OCI-LY1 (cell line): ENCODE results near the gene TARS1.

Source experiments
- H2AFZ ChIP-seq: fragments of 200-600 bp; sonication (generic), shearing (Covaris generic); 2 replicates; pipeline ENCODE4 v1.6.0; 2014; ENCODE audit warnings: antibody characterized with exemption, mild to moderate bottlenecking, low read length
- H3F3A ChIP-seq: fragments of 200-600 bp; sonication (generic), shearing (Covaris generic); 2 replicates; pipeline ENCODE4 v1.6.0; 2014; ENCODE audit warnings: mild to moderate bottlenecking, antibody characterized with exemption, low read length, moderate library complexity; ENCODE audit not compliant: insufficient read depth
- H3K27ac ChIP-seq: fragments of 200-600 bp; sonication (generic); 2 replicates; pipeline ENCODE4 v1.5.1; 2014; ENCODE audit warnings: low read length, mixed run types, mild to moderate bottlenecking, low read depth; ENCODE audit not compliant: poor library complexity, severe bottlenecking
- H3K27me3 ChIP-seq: fragments of 200-600 bp; sonication (generic); 2 replicates; pipeline ENCODE4 v1.6.0; 2014; ENCODE audit warnings: antibody characterized with exemption, mild to moderate bottlenecking, low read length, moderate library complexity; ENCODE audit not compliant: insufficient read depth
- H3K36me3 ChIP-seq: fragments of 200-600 bp; sonication (generic); 2 replicates; pipeline ENCODE4 v1.6.1; 2014; ENCODE audit warnings: mild to moderate bottlenecking, antibody characterized with exemption, low read length, moderate library complexity, mixed read lengths; ENCODE audit not compliant: insufficient read depth
- H3K4me1 ChIP-seq: fragments of 200-600 bp; sonication (generic); 2 replicates; pipeline ENCODE4 v1.5.1; 2014; ENCODE audit warnings: mild to moderate bottlenecking, low read length, moderate library complexity; ENCODE audit not compliant: insufficient read depth, severe bottlenecking
- H3K4me2 ChIP-seq: fragments of 200-600 bp; sonication (generic), shearing (Covaris generic); 2 replicates; pipeline ENCODE4 v1.6.1; 2014; ENCODE audit warnings: low read length
- H3K4me3 ChIP-seq: fragments of 200-600 bp; sonication (generic); 2 replicates; pipeline ENCODE4 v1.5.1; 2014; ENCODE audit warnings: low read length, low read depth, mild to moderate bottlenecking, mixed read lengths; ENCODE audit not compliant: poor library complexity, severe bottlenecking
- H3K79me2 ChIP-seq: fragments of 200-600 bp; shearing (Covaris generic); 2 replicates; pipeline ENCODE4 v1.6.1; 2016; ENCODE audit warnings: mixed run types, low read length, mixed read lengths; ENCODE audit not compliant: insufficient read depth
- H3K9ac ChIP-seq: fragments of 200-600 bp; sonication (generic), shearing (Covaris generic); 2 replicates; pipeline ENCODE4 v1.6.1; 2014; ENCODE audit warnings: mild to moderate bottlenecking, low read length, mixed read lengths
- H3K9me2 ChIP-seq: fragments of 200-600 bp; sonication (generic), shearing (Covaris generic); 2 replicates; pipeline ENCODE4 v1.6.1; 2014; ENCODE audit warnings: low read depth, mild to moderate bottlenecking, low read length, mixed read lengths
- H3K9me3 ChIP-seq: fragments of 200-600 bp; shearing (Covaris generic); 2 replicates; pipeline ENCODE4 v1.6.1; 2014; ENCODE audit warnings: low read length, mixed read lengths
- H4K20me1 ChIP-seq: fragments of 200-600 bp; sonication (generic), shearing (Covaris generic); 2 replicates; pipeline ENCODE4 v1.6.0; 2016; ENCODE audit warnings: mild to moderate bottlenecking, low read length; ENCODE audit not compliant: insufficient read depth
- EZH2 ChIP-seq: fragments of 200-600 bp; sonication (generic), shearing (Covaris generic); IDR thresholded peaks from 2 replicates; pipeline ENCODE4 v1.8.0; 2017; ENCODE audit warnings: borderline replicate concordance, mixed run types, mild to moderate bottlenecking, antibody characterized with exemption, low read length, moderate library complexity, mixed read lengths
- TF ChIP-seq, protein P1 (sequence below): fragments of 200-600 bp; sonication (generic), shearing (Covaris generic); IDR thresholded peaks from 2 replicates; pipeline ENCODE4 v1.5.1; 2017; ENCODE audit warnings: mild to moderate bottlenecking, antibody characterized with exemption, low read length, moderate library complexity, mixed read lengths

Gene TARS1

DNA sequence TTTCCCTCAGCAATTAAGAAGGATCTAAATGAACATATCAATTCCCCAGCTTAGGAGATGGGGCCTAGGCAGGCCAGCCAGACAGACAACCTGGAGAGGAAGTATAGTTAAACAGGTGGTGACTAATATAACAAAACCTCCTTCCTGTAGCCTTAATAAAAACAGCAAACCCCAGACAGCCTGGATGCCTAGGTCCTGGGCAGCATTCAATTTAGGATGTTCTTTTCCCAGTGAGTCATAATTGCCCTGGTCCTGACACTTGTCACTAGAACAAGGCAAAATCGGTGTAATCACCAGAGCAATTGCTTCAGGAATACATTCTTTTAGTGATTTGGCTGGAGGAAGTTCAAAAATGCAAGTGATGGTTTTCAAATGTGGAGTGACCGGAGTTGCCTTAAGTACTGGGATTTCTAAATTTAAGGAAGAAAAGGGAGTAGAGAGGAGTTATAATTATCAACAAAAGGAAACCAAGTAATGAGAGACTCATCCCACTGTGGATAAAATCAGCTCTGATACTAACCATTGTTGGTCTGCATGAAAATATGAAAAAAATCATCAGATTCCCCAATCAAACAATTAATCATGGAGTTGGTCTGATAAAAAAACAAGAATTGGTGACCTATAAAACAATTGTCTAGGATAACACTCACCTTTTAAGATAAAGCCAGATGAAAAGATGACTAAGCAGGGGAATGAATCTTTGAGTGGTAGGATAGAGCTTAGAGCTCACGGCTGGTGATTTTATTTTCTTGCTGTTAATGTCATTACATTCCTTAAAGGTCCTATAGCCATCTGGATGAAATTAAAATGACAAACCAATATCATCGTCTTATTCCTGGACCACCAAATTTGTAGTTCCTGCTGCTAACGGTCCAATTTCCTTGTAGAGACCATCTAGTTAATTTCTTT, 39.0 kb upstream of the TARS1 start:
- no peaks in the 10 kb centered on the region for H3F3A ChIP-seq
- no peak overlapping the region for H3K4me2 ChIP-seq
- no peak overlapping the region for H3K4me3 ChIP-seq
- TF ChIP-seq, protein P1, sequence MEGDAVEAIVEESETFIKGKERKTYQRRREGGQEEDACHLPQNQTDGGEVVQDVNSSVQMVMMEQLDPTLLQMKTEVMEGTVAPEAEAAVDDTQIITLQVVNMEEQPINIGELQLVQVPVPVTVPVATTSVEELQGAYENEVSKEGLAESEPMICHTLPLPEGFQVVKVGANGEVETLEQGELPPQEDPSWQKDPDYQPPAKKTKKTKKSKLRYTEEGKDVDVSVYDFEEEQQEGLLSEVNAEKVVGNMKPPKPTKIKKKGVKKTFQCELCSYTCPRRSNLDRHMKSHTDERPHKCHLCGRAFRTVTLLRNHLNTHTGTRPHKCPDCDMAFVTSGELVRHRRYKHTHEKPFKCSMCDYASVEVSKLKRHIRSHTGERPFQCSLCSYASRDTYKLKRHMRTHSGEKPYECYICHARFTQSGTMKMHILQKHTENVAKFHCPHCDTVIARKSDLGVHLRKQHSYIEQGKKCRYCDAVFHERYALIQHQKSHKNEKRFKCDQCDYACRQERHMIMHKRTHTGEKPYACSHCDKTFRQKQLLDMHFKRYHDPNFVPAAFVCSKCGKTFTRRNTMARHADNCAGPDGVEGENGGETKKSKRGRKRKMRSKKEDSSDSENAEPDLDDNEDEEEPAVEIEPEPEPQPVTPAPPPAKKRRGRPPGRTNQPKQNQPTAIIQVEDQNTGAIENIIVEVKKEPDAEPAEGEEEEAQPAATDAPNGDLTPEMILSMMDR, result no peak
- no peak for TF ChIP-seq EZH2
- no peaks in the 10 kb centered on the region for H3K4me1 ChIP-seq
- H3K36me3 ChIP-seq, result no peaks in the 10 kb centered on the region
- H2AFZ ChIP-seq, result no peak overlapping the region
- no peaks in the 10 kb centered on the region for H3K79me2 ChIP-seq
- no peaks in the 10 kb centered on the region for H3K9me3 ChIP-seq
- H3K9me2 ChIP-seq, result no peaks in the 10 kb centered on the region
- no peak overlapping the region for H3K27ac ChIP-seq
- H4K20me1 ChIP-seq, result no peaks in the 10 kb centered on the region
- H3K9ac ChIP-seq, result no peak overlapping the region
- H3K27me3 ChIP-seq, result no peaks in the 10 kb centered on the region

DNA sequence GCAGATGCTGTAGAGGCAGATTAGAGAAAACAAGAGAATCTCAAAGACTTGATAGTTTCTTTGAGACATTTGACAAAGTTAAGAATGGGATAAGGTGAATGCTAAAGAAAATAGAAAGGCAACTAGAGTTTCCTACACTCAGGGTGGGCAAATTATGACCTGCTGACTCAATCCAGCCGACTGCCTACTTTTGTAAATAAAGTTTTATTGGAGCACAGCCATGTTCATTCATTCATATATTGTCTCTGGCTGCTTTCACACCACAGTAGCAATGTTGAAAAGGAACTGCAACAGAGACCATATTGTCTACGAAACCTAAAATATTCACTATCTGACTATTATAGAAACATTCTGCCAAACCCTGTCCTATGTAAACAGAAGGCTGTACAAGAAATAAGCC, 37.6 kb upstream of the TARS1 start:
- no peak overlapping the region for H3K4me2 ChIP-seq
- H4K20me1 ChIP-seq, result no peaks in the 10 kb centered on the region
- H3K4me1 ChIP-seq, result no peaks in the 10 kb centered on the region
- no peaks in the 10 kb centered on the region for H3K9me3 ChIP-seq
- no peak for TF ChIP-seq EZH2
- TF ChIP-seq, protein P1, result no peak
- no peaks in the 10 kb centered on the region for H3K9me2 ChIP-seq
- no peaks in the 10 kb centered on the region for H3F3A ChIP-seq
- H3K27me3 ChIP-seq, result no peaks in the 10 kb centered on the region
- H3K36me3 ChIP-seq, result no peaks in the 10 kb centered on the region
- H3K27ac ChIP-seq, result no peak overlapping the region
- H3K9ac ChIP-seq, result no peak overlapping the region
- H2AFZ ChIP-seq, result no peak overlapping the region
- H3K4me3 ChIP-seq, result no peak overlapping the region
- H3K79me2 ChIP-seq, result no peaks in the 10 kb centered on the region

DNA sequence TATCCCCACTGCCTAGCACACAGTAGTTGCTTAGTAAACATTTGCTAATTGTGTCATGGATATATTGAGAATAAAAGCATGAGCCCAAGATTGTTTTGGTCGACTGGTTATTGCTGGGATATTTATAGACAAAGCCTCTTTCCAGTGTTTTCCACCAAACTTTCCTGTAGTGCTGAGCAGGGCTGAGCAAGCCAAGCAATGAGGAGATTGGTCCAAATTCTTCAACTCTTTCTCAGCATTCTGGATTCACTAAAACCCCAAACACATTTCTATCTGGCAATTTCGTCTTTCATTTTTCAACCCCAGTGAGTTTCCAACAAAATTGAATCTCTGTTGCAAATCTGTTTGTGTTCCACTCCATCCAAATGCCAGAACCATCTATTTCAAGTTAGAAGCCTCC, 31.9 kb upstream of the TARS1 start:
- H3K27me3 ChIP-seq, result no peaks in the 10 kb centered on the region
- no peaks in the 10 kb centered on the region for H3K9me2 ChIP-seq
- H3K4me2 ChIP-seq, result no peak overlapping the region
- H3K9ac ChIP-seq, result no peak overlapping the region
- no peaks in the 10 kb centered on the region for H3K4me1 ChIP-seq
- no peaks in the 10 kb centered on the region for H3K9me3 ChIP-seq
- no peak overlapping the region for H3K4me3 ChIP-seq
- H3K36me3 ChIP-seq, result no peaks in the 10 kb centered on the region
- H3F3A ChIP-seq, result no peaks in the 10 kb centered on the region
- no peak overlapping the region for H2AFZ ChIP-seq
- H4K20me1 ChIP-seq, result no peaks in the 10 kb centered on the region
- TF ChIP-seq, protein P1, result no peak
- TF ChIP-seq EZH2, result no peak
- H3K79me2 ChIP-seq, result no peaks in the 10 kb centered on the region
- H3K27ac ChIP-seq, result no peak overlapping the region
